ENCODE measurements around the gene KCNQ2.

GRCh38 chr20:63475209-63475608, 2.8 kb upstream of the KCNQ2 start:
- no peak for TF ChIP-seq POLR2A (IDR thresholded peaks at IDR 0.05)
- TF ChIP-seq, protein P1, sequence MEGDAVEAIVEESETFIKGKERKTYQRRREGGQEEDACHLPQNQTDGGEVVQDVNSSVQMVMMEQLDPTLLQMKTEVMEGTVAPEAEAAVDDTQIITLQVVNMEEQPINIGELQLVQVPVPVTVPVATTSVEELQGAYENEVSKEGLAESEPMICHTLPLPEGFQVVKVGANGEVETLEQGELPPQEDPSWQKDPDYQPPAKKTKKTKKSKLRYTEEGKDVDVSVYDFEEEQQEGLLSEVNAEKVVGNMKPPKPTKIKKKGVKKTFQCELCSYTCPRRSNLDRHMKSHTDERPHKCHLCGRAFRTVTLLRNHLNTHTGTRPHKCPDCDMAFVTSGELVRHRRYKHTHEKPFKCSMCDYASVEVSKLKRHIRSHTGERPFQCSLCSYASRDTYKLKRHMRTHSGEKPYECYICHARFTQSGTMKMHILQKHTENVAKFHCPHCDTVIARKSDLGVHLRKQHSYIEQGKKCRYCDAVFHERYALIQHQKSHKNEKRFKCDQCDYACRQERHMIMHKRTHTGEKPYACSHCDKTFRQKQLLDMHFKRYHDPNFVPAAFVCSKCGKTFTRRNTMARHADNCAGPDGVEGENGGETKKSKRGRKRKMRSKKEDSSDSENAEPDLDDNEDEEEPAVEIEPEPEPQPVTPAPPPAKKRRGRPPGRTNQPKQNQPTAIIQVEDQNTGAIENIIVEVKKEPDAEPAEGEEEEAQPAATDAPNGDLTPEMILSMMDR (IDR thresholded peaks at IDR 0.05): no peak
